Activated T-helper 2 cell treated with anti-CD3 and anti-CD28 coated beads, Interferon-gamma antibody, Interleukin-2, Interleukin-4, amounts not matched to agents 10 μg/mL and 5 μg/mL and 100 μg/mL, durations not matched to agents 14 hours and 24 hours and 36 hours (primary cell): ENCODE measurements around the gene SCO2. TPM values are rescaled to one million over a fixed set of nuclear protein-coding genes. Genes with fewer than 3 reads are reported as not detected.
"Not testable (repeated sequence)": the region's sequence is repeated elsewhere in the genome, so short reads cannot be mapped to it uniquely, and the experiment has no call there.

Experiments
- DNase-seq: peaks from one replicate; pipeline ENCODE4 v3.0.0; 2021; ENCODE audit warnings: low spot score
- H3K27ac Mint-ChIP-seq: one replicate; pipeline ENCODE4 v1.8.0; 2021; ENCODE audit warnings: mixed read lengths
- H3K27me3 Mint-ChIP-seq: one replicate; pipeline ENCODE4 v1.8.0; 2021; ENCODE audit warnings: low read depth, mixed read lengths
- H3K36me3 Mint-ChIP-seq: one replicate; pipeline ENCODE4 v1.8.0; 2021; ENCODE audit warnings: low read depth, mixed read lengths
- H3K4me1 Mint-ChIP-seq: one replicate; pipeline ENCODE4 v1.8.0; 2021; ENCODE audit warnings: low read depth, mixed read lengths
- H3K4me3 Mint-ChIP-seq: one replicate; pipeline ENCODE4 v1.8.0; 2021; ENCODE audit warnings: low read depth, mild to moderate bottlenecking, moderate library complexity, mixed read lengths
- H3K9me3 Mint-ChIP-seq: one replicate; pipeline ENCODE4 v1.8.0; 2021; ENCODE audit warnings: mixed read lengths
- intact Hi-C: fragments of 100-400 bp; cut with micrococcal nuclease; formaldehyde crosslinking; loops from one replicate; pipeline ENCODE4 v1.15.1; 2023
- total RNA-seq: library from RNA; stranded (reverse); gene quantifications from 2 replicates; pipeline ENCODE4 v1.2.3, GENCODE V29; 2022

The SCO2 gene
- total RNA-seq, 1 donor from 2014 or later, result 3.8 TPM

DNA sequence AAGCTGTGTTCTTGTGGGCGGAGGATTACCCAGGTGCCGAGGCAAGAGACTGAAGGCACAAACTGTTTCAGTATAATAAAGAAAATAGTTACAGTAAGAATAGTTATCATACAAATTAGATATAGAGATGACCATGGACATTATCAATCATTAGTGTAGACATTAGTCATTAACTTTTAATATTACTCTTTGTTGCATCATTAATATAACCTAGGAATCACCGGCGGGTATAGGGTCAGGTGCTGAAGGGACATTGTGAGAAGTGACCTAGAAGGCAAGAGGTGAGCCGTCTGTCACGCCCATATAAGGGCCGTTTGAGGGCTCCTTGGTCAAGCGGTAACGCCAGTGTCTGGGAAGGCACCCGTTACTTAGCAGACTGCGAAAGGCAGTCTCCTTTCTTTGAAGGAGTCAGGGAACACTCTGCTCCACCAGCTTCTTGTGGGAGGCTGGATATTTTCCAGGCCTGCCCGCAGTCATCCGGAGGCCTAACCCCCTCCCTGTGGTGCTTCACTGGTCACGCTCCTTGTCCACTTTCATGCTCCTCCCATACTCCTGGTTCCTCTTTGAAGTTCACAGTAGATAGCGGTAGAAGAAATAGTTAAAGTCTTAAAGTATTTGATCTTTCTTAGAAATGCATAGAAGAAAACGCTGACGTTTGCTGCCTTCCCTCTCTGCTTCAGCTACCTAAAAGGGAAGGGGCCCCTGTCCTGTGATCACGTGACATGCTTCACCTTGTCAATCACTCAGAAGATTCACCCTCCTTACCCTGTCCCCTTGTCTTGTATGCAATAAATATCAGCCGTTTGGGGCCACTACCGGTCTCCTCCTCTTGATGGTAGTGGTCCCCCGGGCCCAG lies 8.7 kb upstream of the SCO2 start:
- H3K27me3 Mint-ChIP-seq, H3K36me3 Mint-ChIP-seq, intact Hi-C loops, H3K4me3 Mint-ChIP-seq, H3K9me3 Mint-ChIP-seq, DNase-seq: not testable (repeated sequence)
- peak overlapping the region; percentile 21 for H3K27ac Mint-ChIP-seq
- peaks cover 35% of the 10 kb centered on the region for H3K4me1 Mint-ChIP-seq

DNA sequence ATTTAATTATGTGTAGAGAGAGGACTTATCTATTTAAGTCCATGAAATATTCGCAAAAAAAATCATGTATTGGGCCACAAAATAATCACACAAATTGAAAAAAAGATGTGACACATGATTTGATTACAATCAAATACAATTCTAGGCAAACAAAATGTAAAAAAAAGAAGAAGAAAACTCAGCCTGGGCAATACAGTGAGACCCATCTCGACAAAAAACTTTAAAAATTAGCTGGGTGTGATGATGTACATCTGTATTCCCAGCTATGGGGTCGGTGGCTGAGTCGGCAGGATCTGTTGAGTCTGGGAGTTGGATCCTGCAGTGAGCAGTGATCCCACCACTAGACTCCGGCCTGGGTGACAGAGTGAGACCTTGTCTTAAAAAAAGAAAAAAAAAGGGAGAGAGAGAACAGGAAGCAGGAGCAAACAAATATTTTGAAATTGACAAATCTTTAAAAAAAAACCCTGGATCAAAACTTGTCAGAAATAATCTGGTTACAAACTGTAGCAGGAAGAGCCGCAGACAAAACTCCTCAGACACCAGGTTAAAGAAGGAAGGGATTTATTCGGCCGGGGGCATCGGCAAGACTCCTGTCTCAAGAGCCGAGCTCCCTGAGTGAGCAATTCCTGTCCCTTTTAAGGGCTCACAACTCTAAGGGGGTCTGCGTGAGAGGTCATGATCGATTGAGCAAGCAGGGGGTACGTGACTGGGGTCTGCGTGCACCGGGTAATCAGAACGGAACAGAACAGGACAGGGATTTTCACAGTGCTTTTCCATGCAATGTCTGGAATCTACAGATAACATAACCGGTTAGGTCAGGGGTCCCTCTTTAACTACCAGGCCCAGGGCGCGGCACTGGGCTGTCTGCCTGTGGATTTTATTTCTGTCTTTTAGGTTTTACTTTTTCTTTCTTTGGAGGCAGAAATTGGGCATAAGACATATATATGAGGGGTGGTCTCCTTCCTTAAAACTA lies 7.7 kb upstream of the SCO2 start:
- Mint-ChIP-seq H3K27me3 (no peaks in the 10 kb centered on the region), H3K4me1 (peaks cover 34% of the 10 kb centered on the region), H3K27ac (peak overlapping the region; percentile 81), H3K9me3 (no peaks in the 10 kb centered on the region), H3K4me3 (peak overlapping the region; percentile 91), H3K36me3 (peaks cover 5% of the 10 kb centered on the region)
- DNase-seq, result no peak
- intact Hi-C loops, result no loop called here

DNA sequence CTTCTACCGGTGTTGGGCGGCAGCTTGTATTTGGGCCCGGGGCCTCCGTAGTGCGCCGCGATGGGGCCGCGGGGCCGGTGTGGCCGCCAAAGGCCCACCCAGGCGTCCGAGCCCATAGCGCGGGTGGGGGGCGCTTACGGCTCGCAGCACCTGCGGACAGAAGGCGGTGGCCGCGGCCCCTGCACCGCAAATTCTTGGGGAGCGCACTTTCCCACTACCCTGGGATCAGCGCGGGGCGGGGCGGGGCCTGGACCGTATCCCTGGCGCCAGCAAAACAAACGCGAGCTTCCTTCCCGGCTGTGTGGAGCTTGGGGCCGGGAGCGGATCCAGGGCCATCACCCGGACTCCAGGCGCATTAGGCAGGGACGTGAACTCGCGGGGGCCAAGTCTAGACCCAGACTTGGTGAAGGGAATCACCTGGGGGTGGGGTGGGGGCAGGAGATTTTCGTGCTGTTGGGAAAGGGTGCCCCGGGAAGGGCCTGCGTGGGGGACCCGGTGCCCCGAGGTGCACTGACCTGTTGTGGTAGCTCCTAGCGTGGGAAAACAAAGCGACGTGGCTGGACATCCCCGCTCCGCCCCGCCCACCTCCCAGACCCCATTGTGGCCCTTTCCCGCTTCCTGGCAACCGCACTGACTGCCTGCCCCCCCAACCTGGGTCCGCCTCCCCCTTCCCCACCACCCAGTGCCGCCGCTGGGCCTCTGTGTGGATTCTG lies 6.7 kb upstream of the SCO2 start:
- Mint-ChIP-seq H3K9me3 (no peaks in the 10 kb centered on the region), H3K4me3 (peak overlapping the region; percentile 91), H3K27ac (peak overlapping the region; percentile 98), H3K4me1 (peaks cover 37% of the 10 kb centered on the region), H3K36me3 (peaks cover 12% of the 10 kb centered on the region), H3K27me3 (no peaks in the 10 kb centered on the region)
- intact Hi-C loops, result loop anchor here (1.0 to 2.0 kb wide), 4 partner anchors 7 to 89 kb away; partner anchors contain the start of genes CHKB and KLHDC7B
- peak; percentile 14 for DNase-seq

DNA sequence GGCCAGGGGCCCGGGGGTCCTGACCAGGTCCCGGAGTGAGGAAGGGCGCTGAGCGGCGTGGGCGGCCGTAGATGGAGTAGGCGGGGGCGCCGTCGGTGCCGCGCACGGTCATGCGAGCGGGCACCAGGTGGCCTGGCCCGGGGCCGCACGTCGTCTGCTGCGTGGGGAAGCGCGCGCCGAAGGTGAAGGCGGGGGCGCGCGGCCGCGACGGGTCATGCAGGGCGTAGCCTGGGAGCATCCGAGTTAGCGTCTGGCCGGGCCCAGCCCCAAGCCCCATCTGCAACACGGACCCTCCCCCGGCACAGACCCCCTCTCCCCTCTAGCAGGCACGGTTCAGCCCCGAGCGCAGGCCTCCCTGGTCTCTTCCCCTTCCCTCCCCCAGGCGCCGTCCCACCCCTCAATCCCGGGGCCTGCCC lies 6.2 kb upstream of the SCO2 start:
- Mint-ChIP-seq H3K9me3 (no peaks in the 10 kb centered on the region), H3K27ac (peak overlapping the region; percentile 98), H3K4me1 (peaks cover 38% of the 10 kb centered on the region), H3K36me3 (peaks cover 17% of the 10 kb centered on the region), H3K4me3 (peak overlapping the region; percentile 91), H3K27me3 (no peaks in the 10 kb centered on the region)
- intact Hi-C loops, result loop anchor here (1.0 to 2.0 kb wide), 4 partner anchors 8 to 90 kb away; partner anchors contain the start of genes CHKB and KLHDC7B
- peak; percentile 70 for DNase-seq

DNA sequence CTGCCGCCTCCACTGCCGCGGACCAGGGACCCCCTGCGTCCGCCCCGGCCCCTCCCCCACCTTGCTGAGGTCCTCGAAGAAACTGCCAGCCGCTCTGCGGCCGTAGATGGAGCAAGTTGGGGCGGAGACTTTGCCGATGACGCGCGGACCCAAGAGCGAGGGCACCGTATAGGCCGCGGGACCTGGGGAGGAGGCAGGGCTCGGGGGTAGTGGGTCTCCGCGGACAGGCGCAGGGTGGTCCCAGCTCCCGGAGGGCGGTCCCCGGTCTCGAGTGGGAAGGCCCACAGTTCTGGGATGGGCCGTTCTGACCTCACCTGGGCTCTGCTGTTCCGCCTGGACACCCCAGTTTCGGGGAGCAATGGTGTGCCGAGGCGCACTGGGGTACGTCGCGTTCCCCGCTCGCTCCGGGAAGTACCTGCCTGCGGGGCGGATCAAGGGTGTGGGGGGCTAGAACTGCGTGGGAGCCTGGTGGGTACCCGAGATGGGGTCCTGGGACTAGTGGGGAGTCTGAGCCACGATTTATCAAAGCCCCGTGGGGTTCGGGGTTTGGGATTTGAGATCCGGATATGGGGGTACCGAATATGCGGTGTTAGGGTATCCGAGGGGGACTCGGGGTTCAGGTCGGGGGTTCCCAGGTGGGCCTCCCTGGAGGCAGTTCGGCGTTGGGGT lies 5.6 kb upstream of the SCO2 start:
- Mint-ChIP-seq H3K4me1 (peaks cover 38% of the 10 kb centered on the region), H3K27ac (peak overlapping the region; percentile 98), H3K27me3 (no peaks in the 10 kb centered on the region), H3K36me3 (peaks cover 17% of the 10 kb centered on the region), H3K9me3 (no peaks in the 10 kb centered on the region), H3K4me3 (peak overlapping the region; percentile 91)
- DNase-seq, result peak; percentile 83
- intact Hi-C loops, result loop anchor here (1.0 to 2.0 kb wide), 4 partner anchors 8 to 90 kb away; partner anchors contain the start of genes CHKB and KLHDC7B

DNA sequence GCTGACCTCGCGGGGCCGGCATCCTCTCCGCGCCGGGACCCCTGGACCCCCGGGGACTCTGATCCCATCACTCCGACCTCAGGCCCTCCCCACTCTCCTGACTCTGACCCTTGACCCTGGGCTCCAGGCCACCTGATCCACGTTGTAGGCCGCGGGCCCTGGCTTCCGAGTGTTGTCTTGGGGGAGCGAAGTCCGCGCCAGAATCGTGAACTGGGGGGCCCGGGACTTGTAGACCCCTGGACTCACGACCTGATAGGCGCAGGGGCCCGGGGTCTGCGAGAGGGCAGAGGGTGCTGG lies 5.1 kb upstream of the SCO2 start:
- Mint-ChIP-seq H3K36me3 (peaks cover 17% of the 10 kb centered on the region), H3K4me3 (peak overlapping the region; percentile 91), H3K4me1 (peaks cover 38% of the 10 kb centered on the region), H3K27me3 (no peaks in the 10 kb centered on the region), H3K9me3 (no peaks in the 10 kb centered on the region), H3K27ac (peak overlapping the region; percentile 98)
- intact Hi-C loops, result loop anchor here (2.0 kb wide), 2 partner anchors 14 to 52 kb away; partner anchors contain the start of genes CHKB and KLHDC7B
- no peak for DNase-seq

DNA sequence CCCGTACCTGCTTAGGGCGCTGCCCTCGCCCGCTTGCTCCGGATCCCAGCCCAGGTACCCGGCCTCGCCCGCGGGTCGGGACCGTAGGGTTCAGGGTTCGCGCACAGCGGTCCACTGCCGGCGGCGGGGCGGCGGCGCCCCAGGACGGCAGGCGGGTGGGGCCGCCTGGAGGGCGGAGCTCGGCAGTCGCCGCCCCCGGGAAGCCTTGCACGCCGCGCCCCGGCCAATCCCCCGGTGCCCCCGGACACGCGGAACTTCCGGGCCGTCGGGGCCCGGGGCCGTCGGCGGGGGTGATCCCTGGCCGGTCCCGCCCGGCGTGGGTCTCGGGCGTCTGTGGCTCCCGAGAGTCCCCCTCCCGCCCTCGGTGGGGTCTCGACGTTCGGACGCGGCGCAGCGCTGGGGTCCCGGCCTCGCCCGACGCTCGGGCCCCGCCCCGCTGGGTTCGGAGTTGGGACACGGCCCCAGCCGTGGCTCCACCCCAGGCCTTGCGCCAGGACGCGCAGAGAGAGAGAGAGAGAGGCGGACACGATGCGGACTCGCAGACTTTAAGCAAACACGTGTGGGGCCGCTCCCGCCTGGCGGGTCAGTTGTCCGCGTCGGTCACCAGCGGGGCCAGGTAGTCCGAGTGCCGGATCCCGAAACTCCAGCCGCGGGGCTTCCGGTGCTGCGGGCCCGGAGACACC lies 4.6 kb upstream of the SCO2 start, which contains the start of gene TYMP:
Gene TYMP, minus strand, starts transcription at position 116 of the 683 bp plus-strand sequence. CDS start 303 bp downstream, outside the sequence.
- peaks cover 17% of the 10 kb centered on the region for H3K36me3 Mint-ChIP-seq
- DNase-seq, result peak; percentile 76
- no peaks in the 10 kb centered on the region for H3K27me3 Mint-ChIP-seq
- H3K4me3 Mint-ChIP-seq, result peak within 1 kb of the TSS; percentile 91
- peak within 1 kb of the TSS; percentile 98 for H3K27ac Mint-ChIP-seq
- no peaks in the 10 kb centered on the region for H3K9me3 Mint-ChIP-seq
- peaks cover 38% of the 10 kb centered on the region for H3K4me1 Mint-ChIP-seq
- intact Hi-C loops, result loop anchor here (2.0 to 10.0 kb wide), 4 partner anchors 15 to 285 kb away; partner anchors contain the start of genes CHKB, KLHDC7B and TUBGCP6

DNA sequence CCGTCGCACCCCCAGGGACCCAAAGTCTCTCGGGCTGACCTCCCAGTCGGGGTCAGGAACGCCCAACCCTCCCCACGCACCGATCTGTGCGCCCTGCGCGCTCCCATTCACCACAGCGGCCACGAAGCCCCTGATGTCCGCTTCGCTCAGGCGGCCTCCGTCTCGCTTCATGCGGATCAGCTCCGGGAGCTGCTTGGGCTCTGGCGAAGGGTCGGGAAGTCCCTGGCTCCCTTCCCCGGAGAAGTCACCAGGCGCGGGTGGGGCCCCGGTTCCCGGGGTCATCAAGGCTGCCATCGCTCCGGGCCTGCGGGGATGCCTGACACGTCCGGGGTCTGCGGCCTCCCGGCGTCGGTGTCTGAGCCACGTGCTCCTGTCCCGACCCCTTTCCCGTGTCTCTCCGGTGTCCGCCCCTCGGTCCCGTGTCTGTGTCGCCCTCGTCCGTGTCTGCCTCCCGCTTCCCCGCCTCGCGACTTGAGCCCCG lies 4.1 kb upstream of the SCO2 start:
- Mint-ChIP-seq H3K9me3 (no peaks in the 10 kb centered on the region), H3K27ac (peak overlapping the region; percentile 38), H3K4me3 (peak overlapping the region; percentile 76), H3K36me3 (peaks cover 22% of the 10 kb centered on the region), H3K27me3 (no peaks in the 10 kb centered on the region), H3K4me1 (peaks cover 41% of the 10 kb centered on the region)
- intact Hi-C loops, result loop anchor here (5.0 to 10.0 kb wide), 2 partner anchors 57 to 285 kb away; partner anchors contain the start of gene TUBGCP6
- no peak for DNase-seq

DNA sequence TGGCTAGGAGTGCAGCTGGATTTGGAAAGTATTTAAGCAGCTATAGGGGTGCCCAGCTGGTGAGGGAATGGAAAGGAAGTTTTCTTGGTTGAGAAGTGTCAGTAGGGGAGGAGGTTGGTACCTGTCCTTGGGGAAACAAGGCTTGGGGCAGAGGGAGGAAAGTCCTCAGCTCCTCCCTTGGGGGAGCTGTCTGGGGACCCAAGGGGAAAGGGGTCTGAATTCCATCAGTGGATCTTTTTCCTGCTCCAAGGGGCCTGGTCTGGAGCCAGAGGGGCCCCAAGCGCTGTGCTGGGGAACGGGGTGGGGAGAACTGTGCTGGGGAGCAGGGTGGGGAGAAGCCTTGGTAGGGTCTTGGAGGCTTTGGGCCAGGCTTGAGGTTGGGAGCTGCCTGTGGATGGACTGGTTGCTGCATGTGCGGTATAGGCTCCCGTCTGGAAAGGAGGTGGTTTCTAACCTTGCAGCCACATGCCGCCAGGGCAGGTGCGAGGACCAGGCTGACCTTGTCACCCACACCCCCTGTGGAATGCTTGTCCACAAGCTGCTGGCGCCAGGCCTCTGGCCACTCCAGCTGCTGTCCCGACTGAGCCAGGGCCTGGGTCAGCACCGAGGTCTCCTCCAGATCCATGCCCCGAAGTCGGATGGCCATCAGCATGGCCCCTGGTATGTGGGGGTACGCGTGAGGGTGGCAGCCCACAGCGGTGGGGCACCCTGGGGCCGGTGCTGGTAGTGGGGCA lies 3.5 kb upstream of the SCO2 start:
- Mint-ChIP-seq H3K27ac (peak overlapping the region; percentile 35), H3K36me3 (peaks cover 25% of the 10 kb centered on the region), H3K27me3 (no peaks in the 10 kb centered on the region), H3K9me3 (no peaks in the 10 kb centered on the region), H3K4me3 (peak overlapping the region; percentile 76), H3K4me1 (peaks cover 38% of the 10 kb centered on the region)
- intact Hi-C loops, result loop anchor here (5.0 to 10.0 kb wide), 2 partner anchors 57 to 284 kb away; partner anchors contain the start of gene TUBGCP6
- no peak for DNase-seq

DNA sequence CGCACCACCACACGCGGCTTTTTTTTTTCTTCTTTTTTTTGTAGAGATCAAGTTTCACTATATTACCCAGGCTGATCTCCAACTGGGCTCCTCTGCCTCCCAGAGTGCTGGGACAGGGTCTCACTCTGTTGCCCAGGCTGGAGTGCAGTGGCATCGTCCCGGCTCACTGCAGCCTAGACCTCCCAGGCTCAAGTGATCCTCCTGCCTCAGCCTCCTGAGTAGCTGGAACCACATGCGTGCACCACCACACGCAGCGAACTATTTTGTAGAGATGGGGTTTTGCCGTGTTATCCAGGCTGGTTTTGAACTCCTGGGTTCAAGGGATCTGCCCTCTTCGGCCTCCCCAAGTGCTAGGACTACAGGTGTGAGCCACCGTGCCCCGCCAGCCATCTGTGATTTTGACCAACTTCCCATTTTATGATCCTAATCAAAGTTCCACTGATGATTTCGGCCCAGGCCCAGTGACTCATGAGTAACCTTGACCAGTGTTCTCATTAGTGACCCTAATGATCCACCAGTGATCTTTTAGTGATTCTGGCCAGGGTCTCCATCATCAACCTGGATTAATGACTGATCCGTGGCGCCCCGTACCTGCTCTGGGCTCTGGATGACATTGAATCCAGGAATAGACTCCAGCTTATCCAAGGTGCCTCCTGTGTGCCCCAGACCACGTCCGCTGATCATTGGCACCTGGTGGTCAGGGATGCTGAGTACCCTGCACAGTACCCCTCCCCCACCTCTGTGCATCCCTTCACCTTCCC lies 2.7 kb upstream of the SCO2 start:
- intact Hi-C loops, result loop anchor here (5.0 to 10.0 kb wide), 2 partner anchors 56 to 283 kb away; partner anchors contain the start of gene TUBGCP6
- H3K27me3 Mint-ChIP-seq, result no peaks in the 10 kb centered on the region
- H3K27ac Mint-ChIP-seq, result peak overlapping the region; percentile 81
- DNase-seq, result no peak
- H3K9me3 Mint-ChIP-seq, result no peaks in the 10 kb centered on the region
- peaks cover 30% of the 10 kb centered on the region for H3K4me1 Mint-ChIP-seq
- peaks cover 29% of the 10 kb centered on the region for H3K36me3 Mint-ChIP-seq
- H3K4me3 Mint-ChIP-seq, result peak overlapping the region; percentile 76
